VCaP (cell line): Measurements from ENCODE around the gene FAM111A.

Experiments used
- H3K27ac ChIP-seq: fragments of 450-650 bp; 2 replicates; pipeline ENCODE4 v1.5.1; 2017
- CTCF ChIP-seq: fragments of 450-650 bp; conservative IDR thresholded peaks from 2 replicates; pipeline ENCODE4 v1.5.1; 2017; ENCODE audit warnings: mild to moderate bottlenecking, moderate library complexity

The FAM111A gene

GRCh38 chr11:59185386-59185945 lies 42.8 kb downstream of the FAM111A start:
- no peak overlapping the region for H3K27ac ChIP-seq
- TF ChIP-seq CTCF: no peak

- TF ChIP-seq CTCF: peak; percentile 45
- H3K27ac ChIP-seq: no peak overlapping the region
Measured at GRCh38 chr11:59186130-59186594, 43.5 kb downstream of the FAM111A start.

GRCh38 chr11:59187035-59187434 lies 44.4 kb downstream of the FAM111A start:
- no peak for TF ChIP-seq CTCF
- no peak overlapping the region for H3K27ac ChIP-seq

GRCh38 chr11:59187587-59187986 lies 44.9 kb downstream of the FAM111A start:
- no peak overlapping the region for H3K27ac ChIP-seq
- no peak for TF ChIP-seq CTCF

- TF ChIP-seq CTCF: no peak
- peak overlapping the region; percentile 54; the same call in 1 of the 2 replicates for H3K27ac ChIP-seq
Measured at GRCh38 chr11:59188954-59189353, 46.3 kb downstream of the FAM111A start.

- peak overlapping the region; percentile 54 for H3K27ac ChIP-seq
- TF ChIP-seq CTCF: no peak
Measured at GRCh38 chr11:59189986-59190385, 47.3 kb downstream of the FAM111A start.

- TF ChIP-seq CTCF: no peak
- no peak overlapping the region for H3K27ac ChIP-seq
Measured at GRCh38 chr11:59191095-59191494, 48.4 kb downstream of the FAM111A start.
